Measurements from ENCODE around the gene AIP. TPM values are rescaled to one million over a fixed set of nuclear protein-coding genes. Genes with fewer than 3 reads are reported as not detected.
"Not testable (repeated sequence)": the region's sequence is repeated elsewhere in the genome, so short reads cannot be mapped to it uniquely, and the experiment has no call there.

The AIP gene
- total RNA-seq, 1 donor: 38.4 TPM

GRCh38 chr11:67484847-67485311, 2.1 kb downstream of the AIP start:
- no peak overlapping the region for H3K4me3 ChIP-seq (ENCODE audit: low read depth, low read length)
- no peak for TF ChIP-seq CTCF (IDR thresholded peaks at IDR 0.05; ENCODE audit: insufficient read depth, low read length)
- no peak for DNase-seq (ENCODE audit: low read depth)

GRCh38 chr11:67485873-67486361, 3.1 kb downstream of the AIP start:
- not testable (repeated sequence) for DNase-seq (ENCODE audit: low read depth); H3K4me3 ChIP-seq (ENCODE audit: low read depth, low read length)

- TF ChIP-seq CTCF (IDR thresholded peaks at IDR 0.05; ENCODE audit: insufficient read depth, low read length): no peak
- DNase-seq (ENCODE audit: low read depth): no peak
Measured at GRCh38 chr11:67486481-67487195, 3.8 kb downstream of the AIP start.

GRCh38 chr11:67489203-67489884, 6.5 kb downstream of the AIP start:
- no peak overlapping the region for H3K4me3 ChIP-seq (ENCODE audit: low read depth, low read length)
- TF ChIP-seq CTCF (IDR thresholded peaks at IDR 0.05; ENCODE audit: insufficient read depth, low read length): no peak
- DNase-seq (ENCODE audit: low read depth): no peak

More at GRCh38 chr11:67486481-67487195, 3.8 kb downstream of the AIP start:
- no peak overlapping the region for H3K4me3 ChIP-seq (ENCODE audit: low read depth, low read length)

- no peak overlapping the region for H3K4me3 ChIP-seq (ENCODE audit: low read depth, low read length)
- TF ChIP-seq CTCF (IDR thresholded peaks at IDR 0.05; ENCODE audit: insufficient read depth, low read length): no peak
- DNase-seq (ENCODE audit: low read depth): no peak
Measured at GRCh38 chr11:67489885-67490726, 7.3 kb downstream of the AIP start.

GRCh38 chr11:67490727-67491065, 7.9 kb downstream of the AIP start:
- no peak overlapping the region for H3K4me3 ChIP-seq (ENCODE audit: low read depth, low read length)
- DNase-seq (ENCODE audit: low read depth): no peak
- no peak for TF ChIP-seq CTCF (IDR thresholded peaks at IDR 0.05; ENCODE audit: insufficient read depth, low read length)

Measured in fibroblast of the aortic adventitia (primary cell).